ENCODE measurements around the gene LHPP.

The LHPP gene

DNA sequence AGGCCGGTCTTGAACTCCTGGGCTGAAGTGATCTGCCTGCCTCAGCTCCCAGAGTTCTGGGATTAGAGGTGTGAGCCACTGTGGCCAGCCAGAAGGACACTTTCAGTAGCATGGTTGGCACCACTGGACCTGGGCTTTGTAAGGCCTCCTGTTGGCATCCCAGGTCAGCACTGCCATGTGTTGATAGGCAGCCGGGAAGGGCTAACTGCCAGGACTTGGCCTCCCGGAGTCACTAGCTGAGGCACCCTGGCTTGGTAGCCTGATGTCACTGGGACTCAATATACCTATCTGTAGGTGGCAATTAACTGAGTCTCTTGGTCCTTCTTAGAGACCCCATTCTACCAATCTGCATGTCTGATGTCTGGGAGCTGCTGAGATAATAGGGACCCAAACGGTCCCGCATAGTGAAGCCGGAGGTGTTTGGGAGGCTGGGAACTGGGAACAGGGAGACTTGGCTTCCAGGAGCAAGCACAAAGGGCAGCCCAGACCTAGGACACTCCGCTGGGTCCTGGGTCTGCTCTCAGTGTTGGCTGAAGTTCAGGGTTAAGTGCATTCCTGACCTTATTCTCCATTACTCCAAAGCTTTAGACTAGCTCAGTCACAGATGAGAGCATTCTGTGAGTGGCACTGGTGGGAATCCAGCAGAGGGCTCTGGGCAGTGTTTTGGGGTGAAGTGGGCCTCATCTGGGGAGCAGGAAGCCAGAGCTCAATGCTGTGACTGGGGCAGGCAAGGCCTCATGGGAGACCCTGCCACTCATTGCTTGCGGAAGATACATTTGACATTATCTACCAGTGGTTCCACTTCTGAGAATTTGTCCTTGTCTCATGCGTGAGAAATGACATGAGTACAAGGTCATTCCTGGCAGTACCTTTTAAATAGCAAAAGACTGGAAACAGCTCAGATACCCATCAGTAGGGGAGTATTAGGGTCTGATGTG is 2.7 kb downstream of the LHPP start:
- no peak overlapping the region for H3K9ac ChIP-seq (ENCODE audit: low read depth, low read length)
- H3K4me1 ChIP-seq (ENCODE audit: control insufficient read depth, insufficient read depth, low read length) = peaks cover 5% of the 10 kb centered on the region
- H3K9me3 ChIP-seq (replicated peaks; ENCODE audit: low read length) = no peaks in the 10 kb centered on the region
- no peaks in the 10 kb centered on the region for H3K36me3 ChIP-seq (ENCODE audit: insufficient read depth, low read length)
- H3K4me2 ChIP-seq (ENCODE audit: low read length) = no peak overlapping the region
- peaks cover 3% of the 10 kb centered on the region for H3K27me3 ChIP-seq (ENCODE audit: control insufficient read depth, insufficient read depth, low read length)
- no peak overlapping the region for H3K4me3 ChIP-seq (ENCODE audit: low read length)

- no peaks in the 10 kb centered on the region for H3K27me3 ChIP-seq (ENCODE audit: control insufficient read depth, insufficient read depth, low read length)
- no peaks in the 10 kb centered on the region for H3K36me3 ChIP-seq (ENCODE audit: insufficient read depth, low read length)
- H3K4me1 ChIP-seq (ENCODE audit: control insufficient read depth, insufficient read depth, low read length) = peaks cover 5% of the 10 kb centered on the region
- no peak overlapping the region for H3K4me3 ChIP-seq (ENCODE audit: low read length)
- no peak overlapping the region for H3K4me2 ChIP-seq (ENCODE audit: low read length)
- no peak overlapping the region for H3K9ac ChIP-seq (ENCODE audit: low read depth, low read length)
- no peaks in the 10 kb centered on the region for H3K9me3 ChIP-seq (replicated peaks; ENCODE audit: low read length)
Measured at GRCh38 chr10:124465003-124465776, 3.6 kb downstream of the LHPP start.

GRCh38 chr10:124465777-124466488 is 4.3 kb downstream of the LHPP start:
- Histone ChIP-seq H3K9ac (ENCODE audit: low read depth, low read length) (no peak overlapping the region), H3K4me1 (ENCODE audit: control insufficient read depth, insufficient read depth, low read length) (peaks cover 5% of the 10 kb centered on the region), H3K36me3 (ENCODE audit: insufficient read depth, low read length) (no peaks in the 10 kb centered on the region), H3K4me2 (ENCODE audit: low read length) (no peak overlapping the region), H3K27me3 (ENCODE audit: control insufficient read depth, insufficient read depth, low read length) (no peaks in the 10 kb centered on the region), H3K4me3 (ENCODE audit: low read length) (no peak overlapping the region), H3K9me3 (replicated peaks; ENCODE audit: low read length) (no peaks in the 10 kb centered on the region)

- no peaks in the 10 kb centered on the region for H3K9me3 ChIP-seq (replicated peaks; ENCODE audit: low read length)
- H3K4me3 ChIP-seq (ENCODE audit: low read length) = no peak overlapping the region
- H3K27me3 ChIP-seq (ENCODE audit: control insufficient read depth, insufficient read depth, low read length) = no peaks in the 10 kb centered on the region
- H3K36me3 ChIP-seq (ENCODE audit: insufficient read depth, low read length) = no peaks in the 10 kb centered on the region
- no peak overlapping the region for H3K4me2 ChIP-seq (ENCODE audit: low read length)
- H3K9ac ChIP-seq (ENCODE audit: low read depth, low read length) = no peak overlapping the region
- peaks cover 2% of the 10 kb centered on the region for H3K4me1 ChIP-seq (ENCODE audit: control insufficient read depth, insufficient read depth, low read length)
Measured at GRCh38 chr10:124467165-124467564, 5.5 kb downstream of the LHPP start.

- Histone ChIP-seq H3K4me3 (ENCODE audit: low read length) (no peak overlapping the region), H3K36me3 (ENCODE audit: insufficient read depth, low read length) (no peaks in the 10 kb centered on the region), H3K27me3 (ENCODE audit: control insufficient read depth, insufficient read depth, low read length) (no peaks in the 10 kb centered on the region), H3K9ac (ENCODE audit: low read depth, low read length) (no peak overlapping the region), H3K4me1 (ENCODE audit: control insufficient read depth, insufficient read depth, low read length) (no peaks in the 10 kb centered on the region), H3K9me3 (replicated peaks; ENCODE audit: low read length) (no peaks in the 10 kb centered on the region), H3K4me2 (ENCODE audit: low read length) (no peak overlapping the region)
Measured at GRCh38 chr10:124468624-124469023, 7.0 kb downstream of the LHPP start.

DNA sequence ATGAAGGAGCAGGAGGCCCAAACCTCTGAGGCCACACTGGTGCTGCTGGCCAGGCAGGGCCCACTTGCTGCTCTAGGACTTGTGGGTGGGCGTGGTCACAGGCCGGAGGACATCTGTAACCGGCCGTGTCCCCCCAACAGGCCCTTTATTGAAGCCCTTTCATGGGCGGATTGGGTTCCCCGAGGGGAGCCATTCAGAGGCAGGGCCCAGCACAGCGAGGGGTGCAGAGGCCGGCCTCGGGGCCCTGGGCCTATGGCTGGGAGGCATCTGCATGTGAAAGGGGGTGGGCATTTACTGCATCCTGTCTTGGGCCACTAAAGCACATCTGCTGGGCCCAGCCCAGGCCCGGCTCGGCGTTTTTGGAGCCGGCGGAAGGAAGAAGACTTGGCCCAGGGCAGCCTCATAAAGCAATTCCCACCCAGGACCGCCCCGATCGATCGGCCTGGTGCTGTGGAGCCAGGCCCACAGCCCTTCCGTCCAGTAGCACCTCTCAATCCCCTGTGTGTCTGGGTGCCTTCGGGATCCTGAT is 8.4 kb downstream of the LHPP start:
- Histone ChIP-seq H3K4me3 (ENCODE audit: low read length) (no peak overlapping the region), H3K4me1 (ENCODE audit: control insufficient read depth, insufficient read depth, low read length) (no peaks in the 10 kb centered on the region), H3K9ac (ENCODE audit: low read depth, low read length) (no peak overlapping the region), H3K4me2 (ENCODE audit: low read length) (no peak overlapping the region), H3K9me3 (replicated peaks; ENCODE audit: low read length) (no peaks in the 10 kb centered on the region), H3K27me3 (ENCODE audit: control insufficient read depth, insufficient read depth, low read length) (no peaks in the 10 kb centered on the region), H3K36me3 (ENCODE audit: insufficient read depth, low read length) (no peaks in the 10 kb centered on the region)

GRCh38 chr10:124470544-124471434 is 9.2 kb downstream of the LHPP start:
- Histone ChIP-seq H3K27me3 (ENCODE audit: control insufficient read depth, insufficient read depth, low read length) (no peaks in the 10 kb centered on the region), H3K4me1 (ENCODE audit: control insufficient read depth, insufficient read depth, low read length) (no peaks in the 10 kb centered on the region), H3K9me3 (replicated peaks; ENCODE audit: low read length) (no peaks in the 10 kb centered on the region), H3K4me3 (ENCODE audit: low read length) (no peak overlapping the region), H3K9ac (ENCODE audit: low read depth, low read length) (no peak overlapping the region), H3K4me2 (ENCODE audit: low read length) (no peak overlapping the region), H3K36me3 (ENCODE audit: insufficient read depth, low read length) (no peaks in the 10 kb centered on the region)

- Histone ChIP-seq H3K9ac (ENCODE audit: low read depth, low read length) (no peak overlapping the region), H3K4me2 (ENCODE audit: low read length) (no peak overlapping the region), H3K36me3 (ENCODE audit: insufficient read depth, low read length) (no peaks in the 10 kb centered on the region), H3K27me3 (ENCODE audit: control insufficient read depth, insufficient read depth, low read length) (no peaks in the 10 kb centered on the region), H3K4me3 (ENCODE audit: low read length) (no peak overlapping the region), H3K9me3 (replicated peaks; ENCODE audit: low read length) (no peaks in the 10 kb centered on the region), H3K4me1 (ENCODE audit: control insufficient read depth, insufficient read depth, low read length) (no peaks in the 10 kb centered on the region)
Measured at GRCh38 chr10:124472071-124472470, 10.4 kb downstream of the LHPP start.

- Histone ChIP-seq H3K9me3 (replicated peaks; ENCODE audit: low read length) (no peaks in the 10 kb centered on the region), H3K9ac (ENCODE audit: low read depth, low read length) (no peak overlapping the region), H3K36me3 (ENCODE audit: insufficient read depth, low read length) (no peaks in the 10 kb centered on the region), H3K4me2 (ENCODE audit: low read length) (no peak overlapping the region), H3K4me1 (ENCODE audit: control insufficient read depth, insufficient read depth, low read length) (no peaks in the 10 kb centered on the region), H3K4me3 (ENCODE audit: low read length) (no peak overlapping the region), H3K27me3 (ENCODE audit: control insufficient read depth, insufficient read depth, low read length) (no peaks in the 10 kb centered on the region)
Measured at GRCh38 chr10:124473070-124473469, 11.4 kb downstream of the LHPP start.

DNA sequence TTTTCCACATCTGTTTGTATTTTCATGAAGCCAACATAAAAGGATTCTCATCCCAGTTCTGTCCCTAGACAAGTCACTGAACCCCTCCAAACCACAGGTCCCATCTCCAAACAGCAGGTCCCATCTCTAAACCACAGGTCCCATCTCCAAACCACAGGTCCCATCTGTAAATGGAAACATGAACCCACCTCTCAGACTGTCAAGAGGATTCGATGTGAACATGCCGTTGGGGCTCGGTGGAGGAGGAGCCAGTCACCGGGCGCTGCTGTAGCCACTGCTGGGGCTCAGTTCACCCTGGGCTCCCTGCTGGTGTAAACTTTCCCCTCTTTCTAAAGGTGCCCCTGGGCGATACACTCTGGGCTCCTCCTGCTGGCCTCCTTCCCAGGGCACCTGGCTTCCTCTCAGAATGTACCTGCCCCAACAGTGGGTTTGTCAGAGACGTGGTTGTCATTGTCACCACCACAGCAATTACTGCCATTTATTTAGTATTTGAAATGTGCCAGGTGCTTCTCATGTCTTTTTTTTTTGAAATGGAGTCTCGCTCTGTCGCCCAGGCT is 13.0 kb downstream of the LHPP start:
- no peaks in the 10 kb centered on the region for H3K4me1 ChIP-seq (ENCODE audit: control insufficient read depth, insufficient read depth, low read length)
- H3K4me3 ChIP-seq (ENCODE audit: low read length) = no peak overlapping the region
- no peaks in the 10 kb centered on the region for H3K27me3 ChIP-seq (ENCODE audit: control insufficient read depth, insufficient read depth, low read length)
- no peak overlapping the region for H3K4me2 ChIP-seq (ENCODE audit: low read length)
- H3K36me3 ChIP-seq (ENCODE audit: insufficient read depth, low read length) = no peaks in the 10 kb centered on the region
- no peak overlapping the region for H3K9ac ChIP-seq (ENCODE audit: low read depth, low read length)
- no peaks in the 10 kb centered on the region for H3K9me3 ChIP-seq (replicated peaks; ENCODE audit: low read length)
